Measurements from ENCODE around the gene FKBP2.

FKBP2 gene

GRCh38 chr11:64203421-64204079 is 37.3 kb upstream of the FKBP2 start:
- H3K4me3 ChIP-seq (replicated peaks; ENCODE audit: low read depth, low read length), result no peak overlapping the region
- no peak for TF ChIP-seq CTCF (IDR thresholded peaks at IDR 0.05; ENCODE audit: low read length, missing control alignments)
- no peak for DNase-seq (ENCODE audit: low read depth)

- TF ChIP-seq CTCF (IDR thresholded peaks at IDR 0.05; ENCODE audit: low read length, missing control alignments), result no peak
- H3K4me3 ChIP-seq (replicated peaks; ENCODE audit: low read depth, low read length), result no peak overlapping the region
- DNase-seq (ENCODE audit: low read depth), result no peak
Measured at GRCh38 chr11:64204080-64204440, 36.8 kb upstream of the FKBP2 start.

- no peak overlapping the region for H3K4me3 ChIP-seq (replicated peaks; ENCODE audit: low read depth, low read length)
- peak; percentile 97 for DNase-seq (ENCODE audit: low read depth)
- TF ChIP-seq CTCF (IDR thresholded peaks at IDR 0.05; ENCODE audit: low read length, missing control alignments), result peak; percentile 68
Measured at GRCh38 chr11:64204464-64204989, 36.4 kb upstream of the FKBP2 start.

- TF ChIP-seq CTCF (IDR thresholded peaks at IDR 0.05; ENCODE audit: low read length, missing control alignments), result no peak
- H3K4me3 ChIP-seq (replicated peaks; ENCODE audit: low read depth, low read length), result peak within 1 kb of the TSS; percentile 7
- DNase-seq (ENCODE audit: low read depth), result no peak
Measured at GRCh38 chr11:64206457-64207255, 34.2 kb upstream of the FKBP2 start, which contains the start of gene FERMT3. Gene FERMT3, plus strand, starts transcription at chr11:64206721. Its CDS starts 644 bp downstream, at chr11:64207365.

DNA sequence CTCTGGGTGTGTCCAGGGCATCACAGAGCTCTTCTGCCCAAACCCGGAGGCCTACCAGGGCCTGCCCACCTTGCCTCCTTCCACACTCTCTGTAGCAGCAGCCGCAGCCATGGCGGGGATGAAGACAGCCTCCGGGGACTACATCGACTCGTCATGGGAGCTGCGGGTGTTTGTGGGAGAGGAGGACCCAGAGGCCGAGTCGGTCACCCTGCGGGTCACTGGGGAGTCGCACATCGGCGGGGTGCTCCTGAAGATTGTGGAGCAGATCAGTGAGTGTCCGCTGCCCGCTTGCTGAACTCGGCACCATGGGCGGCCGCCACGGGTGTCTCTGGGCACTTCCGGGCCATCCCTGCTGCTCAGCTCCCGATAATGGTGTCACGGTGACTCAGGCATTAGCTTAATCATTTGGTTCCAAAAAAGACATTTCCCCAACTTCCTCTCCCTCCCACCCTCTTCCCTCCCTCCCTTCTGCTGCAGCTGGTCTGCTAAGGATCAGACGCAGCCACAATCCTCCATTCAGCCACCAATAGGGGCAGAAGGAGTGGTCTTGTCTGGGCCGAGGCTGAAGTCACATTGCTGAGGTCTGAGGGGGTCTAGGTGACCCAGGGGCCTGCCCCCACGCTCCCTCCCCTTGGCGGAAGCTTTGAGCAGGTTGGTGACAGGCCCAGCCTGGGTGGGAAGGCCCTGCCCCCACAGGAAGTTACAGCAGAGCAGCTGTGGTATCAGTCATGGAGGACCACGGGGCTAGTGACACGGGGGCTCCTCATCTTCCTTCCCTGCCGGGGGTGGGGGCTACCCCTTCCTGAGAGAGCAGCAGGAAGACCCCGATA is 33.4 kb upstream of the FKBP2 start:
- no peak for TF ChIP-seq CTCF (IDR thresholded peaks at IDR 0.05; ENCODE audit: low read length, missing control alignments)
- H3K4me3 ChIP-seq (replicated peaks; ENCODE audit: low read depth, low read length), result peak overlapping the region; percentile 12
- DNase-seq (ENCODE audit: low read depth), result peak; percentile 81

DNA sequence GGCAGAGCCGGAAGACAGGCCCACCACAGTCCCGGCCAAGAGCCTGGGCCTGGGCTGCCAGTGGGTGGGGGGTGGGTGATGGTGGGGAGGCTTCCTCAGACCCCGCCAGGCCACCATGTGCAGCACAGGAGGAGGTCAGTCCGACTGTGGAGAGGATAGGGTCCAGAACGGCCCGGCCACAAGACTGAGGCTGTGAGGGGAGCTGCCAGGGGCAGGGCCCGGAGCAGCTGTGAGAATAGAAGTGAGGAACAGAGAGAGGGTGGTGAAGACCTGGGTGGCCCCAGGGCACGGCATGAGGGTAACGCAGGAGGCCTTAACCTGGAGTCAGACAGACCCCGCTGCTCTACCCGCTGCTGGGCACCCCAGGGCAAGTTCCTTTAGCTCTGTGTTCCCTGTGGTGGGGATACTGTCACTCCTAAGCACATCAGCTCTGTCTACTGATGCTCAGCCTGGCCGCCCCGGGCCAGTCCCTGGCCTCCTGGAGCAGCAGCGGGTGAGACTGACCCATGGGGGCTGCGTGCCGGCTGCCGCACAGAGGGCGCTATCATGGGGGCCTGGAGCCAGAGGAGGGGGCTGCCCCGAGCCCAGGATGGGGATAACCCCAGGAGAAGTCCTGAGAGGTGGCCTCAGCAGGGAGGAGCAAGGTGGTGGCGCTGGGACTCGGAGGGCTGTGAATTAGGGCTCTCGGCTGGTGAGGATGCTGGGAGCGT is 32.7 kb upstream of the FKBP2 start:
- H3K4me3 ChIP-seq (replicated peaks; ENCODE audit: low read depth, low read length), result peak overlapping the region; percentile 12
- no peak for DNase-seq (ENCODE audit: low read depth)
- no peak for TF ChIP-seq CTCF (IDR thresholded peaks at IDR 0.05; ENCODE audit: low read length, missing control alignments)
